ENCODE results near the gene PLD4.

DNA sequence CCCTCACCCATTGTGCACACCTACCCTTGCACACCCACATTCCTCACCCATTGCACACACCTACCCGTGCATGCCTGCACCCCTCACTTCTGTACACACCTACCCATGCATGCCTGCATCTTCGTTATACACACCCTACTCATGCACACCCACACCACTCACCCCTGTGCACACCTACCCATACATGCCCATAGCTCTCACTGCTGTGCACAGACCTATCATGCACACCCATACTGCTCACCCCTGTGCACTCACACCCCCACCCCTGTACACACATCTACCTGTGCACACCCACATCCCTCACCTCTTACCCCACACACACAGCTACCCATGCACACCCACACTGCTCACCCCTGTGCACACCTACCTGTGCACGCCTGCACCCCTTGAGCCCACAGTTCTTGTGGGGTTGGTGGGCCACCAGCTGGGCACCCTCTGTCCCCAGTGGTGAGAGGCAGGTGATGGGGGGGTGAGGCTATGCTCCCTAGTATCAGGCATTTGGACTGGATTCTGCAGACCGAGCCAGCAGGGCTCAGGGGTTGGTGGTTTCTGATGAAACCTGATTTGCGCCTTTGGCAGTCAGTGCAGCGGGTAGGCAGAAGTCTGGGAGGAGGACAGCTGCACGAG lies 44.0 kb upstream of the PLD4 start:
- TF ChIP-seq POLR2A (IDR thresholded peaks at IDR 0.05) (no peak), EP300 (IDR thresholded peaks at IDR 0.05) (no peak), POLR2AphosphoS5 (IDR thresholded peaks at IDR 0.05) (no peak)
- TF ChIP-seq, protein P1, sequence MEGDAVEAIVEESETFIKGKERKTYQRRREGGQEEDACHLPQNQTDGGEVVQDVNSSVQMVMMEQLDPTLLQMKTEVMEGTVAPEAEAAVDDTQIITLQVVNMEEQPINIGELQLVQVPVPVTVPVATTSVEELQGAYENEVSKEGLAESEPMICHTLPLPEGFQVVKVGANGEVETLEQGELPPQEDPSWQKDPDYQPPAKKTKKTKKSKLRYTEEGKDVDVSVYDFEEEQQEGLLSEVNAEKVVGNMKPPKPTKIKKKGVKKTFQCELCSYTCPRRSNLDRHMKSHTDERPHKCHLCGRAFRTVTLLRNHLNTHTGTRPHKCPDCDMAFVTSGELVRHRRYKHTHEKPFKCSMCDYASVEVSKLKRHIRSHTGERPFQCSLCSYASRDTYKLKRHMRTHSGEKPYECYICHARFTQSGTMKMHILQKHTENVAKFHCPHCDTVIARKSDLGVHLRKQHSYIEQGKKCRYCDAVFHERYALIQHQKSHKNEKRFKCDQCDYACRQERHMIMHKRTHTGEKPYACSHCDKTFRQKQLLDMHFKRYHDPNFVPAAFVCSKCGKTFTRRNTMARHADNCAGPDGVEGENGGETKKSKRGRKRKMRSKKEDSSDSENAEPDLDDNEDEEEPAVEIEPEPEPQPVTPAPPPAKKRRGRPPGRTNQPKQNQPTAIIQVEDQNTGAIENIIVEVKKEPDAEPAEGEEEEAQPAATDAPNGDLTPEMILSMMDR (IDR thresholded peaks at IDR 0.05), result no peak

Measured in gastroesophageal sphincter (tissue), 3 donors.